Heart left ventricle (tissue), 16 donors: Measurements from ENCODE around the gene BNIP3. TPM values are rescaled to one million over a fixed set of nuclear protein-coding genes. Genes with fewer than 3 reads are reported as not detected.

ENCODE experiments used
- ATAC-seq, 4 donors: fragments of 200-7000 bp; cut with Tn5 transposase; one replicate each; pipeline ENCODE4 v1.9.1; 2020 to 2022; ENCODE audit warnings: moderate library complexity in 4 of 4, mild to moderate bottlenecking in 3 of 4, moderate number of reproducible peaks in 1 of 4
- DNase-seq, 5 donors: peaks; one replicate each; pipeline ENCODE4 v3.0.0-alpha.2; 2020
- H3K27ac ChIP-seq, 12 donors: fragments of 200-600 bp; sonication (generic) in 4 of 12; one replicate each; pipeline versions ENCODE4 v1.5.0 to v1.8.0; 2016 to 2022; ENCODE audit warnings: mild to moderate bottlenecking in 2 of 12
- H3K27me3 ChIP-seq, 9 donors: fragments of 200-600 bp; sonication (generic) in 2 of 9; one replicate each; pipeline versions ENCODE4 v1.5.1 to v1.8.0; 2016 to 2022; ENCODE audit warnings: mild to moderate bottlenecking in 3 of 9
- H3K36me3 ChIP-seq, 9 donors: fragments of 200-600 bp; sonication (generic) in 2 of 9; one replicate each; pipeline versions ENCODE4 v1.5.0 to v1.8.0; 2018 to 2022; ENCODE audit warnings: mild to moderate bottlenecking in 2 of 9
- H3K4me1 ChIP-seq, 12 donors: fragments of 200-600 bp; sonication (generic) in 4 of 12; one replicate each; pipeline versions ENCODE4 v1.5.0 to v1.8.0; 2016 to 2022; ENCODE audit warnings: mild to moderate bottlenecking in 3 of 12
- H3K4me3 ChIP-seq, 12 donors: fragments of 200-600 bp; sonication (generic) in 4 of 12; one replicate each; pipeline versions ENCODE4 v1.5.0 to v1.8.0; 2017 to 2022; ENCODE audit warnings: mild to moderate bottlenecking in 9 of 12, moderate library complexity in 4 of 12
- H3K9me3 ChIP-seq, 12 donors: fragments of 200-600 bp; sonication (generic) in 4 of 12; one replicate each; pipeline versions ENCODE4 v1.5.0 to v1.8.0; 2016 to 2022; ENCODE audit warnings: mild to moderate bottlenecking in 1 of 12
- POLR2A ChIP-seq, 2 donors: fragments of 450-650 bp; IDR thresholded peaks; one replicate each; pipeline ENCODE4 v1.6.1; 2017; ENCODE audit warnings: antibody characterized with exemption in 2 of 2, mild to moderate bottlenecking in 2 of 2, moderate library complexity in 2 of 2
- WGBS, 4 donors: extraction: QIAGEN DNeasy Blood & Tissue Kit in 2 of 4; methylation state at CpG; one replicate each; pipeline versions ENCODE4 v1.1.5 to v1.1.7; 2013 to 2018; 5-methylcytosine and 5-hydroxymethylcytosine counted together
- intact Hi-C, 10 donors: fragments of 100-400 bp; cut with DNase I; formaldehyde crosslinking; loops; one replicate each; pipeline versions ENCODE4 v1.11.1 to v1.14.2; 2022
- polyA plus RNA-seq, 2 donors: library from polyadenylated mRNA; stranded (reverse); fragments of 200-250 nt; gene quantifications; one replicate each; pipeline ENCODE4 v1.2.3, GENCODE V29; 2013
- total RNA-seq, 9 donors: library from RNA; depleted of rRNA in 2 of 9; stranded (reverse); fragments of >200 nt in 2 of 9; fragmentation: NEBNext Ultra II Directional in 3 of 9; extraction: Animal tissue kit (Norgen Biotek cat#: 25700) in 3 of 9; gene quantifications; one replicate each; pipeline versions ENCODE4 v1.1.0 to v1.2.4, GENCODE V29; 2016 to 2023
- TF ChIP-seq, protein P1 (sequence below), 12 donors: fragments of 200-600 bp; sonication (generic) in 4 of 12; IDR thresholded peaks; one replicate each; pipeline versions ENCODE4 v1.5.0 to v1.8.0; 2018 to 2022; ENCODE audit warnings: antibody characterized with exemption in 12 of 12, mild to moderate bottlenecking in 5 of 12
- donor health status: ischemic (EF 13 %, LVEDD 7.1; RV severe dilation, severe dysfunction).
- donor health status: healthy with polysubstance abuse.
- donor health status: DM: no; HTN: yes; CAD: no.
- donor health status: DM: no; HTN: no; CAD: no.
- donor health status: ischemic (EF 25% LVEDD 6.9; RV normal size, moderate dysfunction).
- donor health status: ischemic (EF 25% LVEDD 5.7; RV mildly dilated, moderate dysfunction).
- donor health status: healthy.
- donor health status: DM: yes; HTN: yes; CAD: no.
- donor health status: ischemic (EF 35%, LVEDD 5.7; RV mildly dilated, moderate dysfunction).
- donor health status: nonischemic (EF 11% LVEDD 7.7; RV severe dilation, severe dysfunction).
- donor health status: DM: yes; HTN: yes; CAD: no.
- donor health status: PGD.
- donor health status: ischemic (EF 29% LVEDD 5.4; RV normal size, mild dysfunction).
- donor health status: nonischemic (EF 23%, LVEDD 6.1; RV moderate dilation, normal function).

BNIP3 gene
- total and polyA plus RNA-seq, 11 donors, result 48.1 to 711 (median 123) TPM

DNA sequence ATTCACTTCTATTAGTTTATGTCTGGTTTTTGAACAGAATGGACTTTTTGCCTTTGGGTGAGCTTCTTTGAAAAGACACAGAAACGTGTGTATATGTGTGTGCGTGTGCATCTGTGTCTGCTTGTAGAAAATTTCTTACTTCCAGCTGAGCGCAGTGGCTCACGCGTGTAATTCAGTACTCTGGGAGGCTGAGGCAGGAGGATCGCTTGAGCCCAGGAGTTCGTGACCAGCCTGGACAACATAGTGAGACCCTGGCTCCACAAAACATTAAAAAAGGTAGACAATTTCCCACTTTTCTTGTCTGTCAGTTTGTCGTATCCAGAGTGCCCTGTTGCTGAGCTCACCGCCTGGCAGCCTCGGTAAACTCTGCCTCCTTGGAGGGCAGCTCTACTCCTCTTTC lies 55.5 kb downstream of the BNIP3 start:
- no peak for DNase-seq

DNA sequence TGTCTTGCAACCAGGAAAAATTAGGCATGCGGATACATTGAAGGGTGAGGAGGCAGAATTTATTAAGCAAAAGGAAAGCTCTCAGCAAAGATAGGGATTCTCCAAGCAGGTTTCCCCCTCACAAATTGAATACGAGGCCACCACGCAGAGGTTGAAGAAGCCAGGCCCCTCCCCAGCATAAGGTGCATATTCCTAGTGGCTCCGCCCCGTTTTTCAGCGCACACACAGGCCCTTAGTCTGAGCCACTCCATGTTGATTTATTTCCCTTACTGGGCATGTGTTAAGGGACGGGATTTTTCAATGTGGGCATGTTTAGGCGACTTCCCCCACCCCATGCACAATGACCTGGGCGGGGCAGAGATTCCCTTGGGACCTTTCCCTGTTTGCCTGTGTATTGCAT lies 56.0 kb downstream of the BNIP3 start:
- intact Hi-C loops, result no loop called here
- ATAC-seq (no peak), DNase-seq (no peak)
- no peak overlapping the region for H3K4me3 ChIP-seq
- H3K36me3 ChIP-seq, result no peaks in the 10 kb centered on the region
- H3K27me3 ChIP-seq, result no peaks in the 10 kb centered on the region
- 89 to 94% (median 92%) methylated on average over 9 of the region's 9 CpGs for WGBS, 4 donors
- H3K4me1 ChIP-seq, result peaks cover 3 to 79% (median 37%) of the 10 kb centered on the region in 12 donors
- H3K9me3 ChIP-seq, result peaks cover 0 to 19% (median 3%) of the 10 kb centered on the region in 12 donors
- TF ChIP-seq, protein P1, sequence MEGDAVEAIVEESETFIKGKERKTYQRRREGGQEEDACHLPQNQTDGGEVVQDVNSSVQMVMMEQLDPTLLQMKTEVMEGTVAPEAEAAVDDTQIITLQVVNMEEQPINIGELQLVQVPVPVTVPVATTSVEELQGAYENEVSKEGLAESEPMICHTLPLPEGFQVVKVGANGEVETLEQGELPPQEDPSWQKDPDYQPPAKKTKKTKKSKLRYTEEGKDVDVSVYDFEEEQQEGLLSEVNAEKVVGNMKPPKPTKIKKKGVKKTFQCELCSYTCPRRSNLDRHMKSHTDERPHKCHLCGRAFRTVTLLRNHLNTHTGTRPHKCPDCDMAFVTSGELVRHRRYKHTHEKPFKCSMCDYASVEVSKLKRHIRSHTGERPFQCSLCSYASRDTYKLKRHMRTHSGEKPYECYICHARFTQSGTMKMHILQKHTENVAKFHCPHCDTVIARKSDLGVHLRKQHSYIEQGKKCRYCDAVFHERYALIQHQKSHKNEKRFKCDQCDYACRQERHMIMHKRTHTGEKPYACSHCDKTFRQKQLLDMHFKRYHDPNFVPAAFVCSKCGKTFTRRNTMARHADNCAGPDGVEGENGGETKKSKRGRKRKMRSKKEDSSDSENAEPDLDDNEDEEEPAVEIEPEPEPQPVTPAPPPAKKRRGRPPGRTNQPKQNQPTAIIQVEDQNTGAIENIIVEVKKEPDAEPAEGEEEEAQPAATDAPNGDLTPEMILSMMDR (IDR thresholded peaks at IDR 0.05), result no peak
- TF ChIP-seq POLR2A (IDR thresholded peaks at IDR 0.05), result no peak
- H3K27ac ChIP-seq, result no peak overlapping the region

More for the DNA sequence above, 55.5 kb downstream of the BNIP3 start:
- Histone ChIP-seq H3K36me3 (no peaks in the 10 kb centered on the region), H3K27ac (no peak overlapping the region), H3K4me3 (no peak overlapping the region), H3K27me3 (no peaks in the 10 kb centered on the region), H3K4me1 (peaks cover 3 to 85% (median 40%) of the 10 kb centered on the region in 12 donors), H3K9me3 (peaks cover 0 to 19% (median 3%) of the 10 kb centered on the region in 12 donors)
- ATAC-seq, result no peak
- 95 to 98% (median 96%) methylated on average over 10 of the region's 10 CpGs for WGBS, 4 donors
- TF ChIP-seq, protein P1 (IDR thresholded peaks at IDR 0.05), result no peak
- TF ChIP-seq POLR2A (IDR thresholded peaks at IDR 0.05), result no peak
- intact Hi-C loops, result no loop called here

DNA sequence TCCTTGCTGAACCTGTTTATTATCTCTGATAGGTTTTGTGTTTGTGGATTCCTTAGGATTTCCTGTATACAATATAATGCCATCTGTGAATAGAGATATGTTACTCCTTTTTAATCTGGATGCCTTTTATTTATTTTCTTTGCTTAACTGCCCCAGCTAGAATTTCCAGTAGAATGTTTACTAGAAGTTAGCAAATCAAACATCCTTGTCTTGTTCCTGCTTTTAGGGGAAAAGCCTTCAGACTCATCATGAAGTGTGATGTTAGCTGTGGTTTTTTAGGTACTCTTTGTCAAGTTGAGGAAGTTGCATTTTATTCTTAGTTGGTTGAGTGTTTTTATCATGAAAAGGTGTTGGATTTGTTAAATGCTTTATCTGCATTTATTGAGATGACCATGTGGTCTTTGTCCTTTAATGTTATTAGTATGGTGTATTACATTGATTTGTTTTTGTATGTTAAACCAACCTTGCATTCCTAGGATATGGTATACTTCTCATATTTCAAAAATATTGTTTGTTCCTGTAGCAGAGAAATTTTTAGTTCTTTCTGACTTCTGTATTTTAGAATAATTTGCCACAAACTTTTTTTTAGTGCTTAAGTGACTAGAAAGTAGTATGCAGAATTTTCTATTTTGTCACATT lies 56.6 kb downstream of the BNIP3 start:
- Histone ChIP-seq H3K36me3 (no peaks in the 10 kb centered on the region), H3K4me1 (peaks cover 3 to 75% (median 31%) of the 10 kb centered on the region in 12 donors), H3K9me3 (peaks cover 0 to 19% (median 3%) of the 10 kb centered on the region in 12 donors), H3K27me3 (no peaks in the 10 kb centered on the region), H3K4me3 (no peak overlapping the region), H3K27ac (peak overlapping the region in 1 of 12 donors; percentile 24)
- DNase-seq (no peak), ATAC-seq (no peak)
- no peak for TF ChIP-seq POLR2A (IDR thresholded peaks at IDR 0.05)
- TF ChIP-seq, protein P1 (IDR thresholded peaks at IDR 0.05), result no peak
- intact Hi-C loops, result no loop called here

DNA sequence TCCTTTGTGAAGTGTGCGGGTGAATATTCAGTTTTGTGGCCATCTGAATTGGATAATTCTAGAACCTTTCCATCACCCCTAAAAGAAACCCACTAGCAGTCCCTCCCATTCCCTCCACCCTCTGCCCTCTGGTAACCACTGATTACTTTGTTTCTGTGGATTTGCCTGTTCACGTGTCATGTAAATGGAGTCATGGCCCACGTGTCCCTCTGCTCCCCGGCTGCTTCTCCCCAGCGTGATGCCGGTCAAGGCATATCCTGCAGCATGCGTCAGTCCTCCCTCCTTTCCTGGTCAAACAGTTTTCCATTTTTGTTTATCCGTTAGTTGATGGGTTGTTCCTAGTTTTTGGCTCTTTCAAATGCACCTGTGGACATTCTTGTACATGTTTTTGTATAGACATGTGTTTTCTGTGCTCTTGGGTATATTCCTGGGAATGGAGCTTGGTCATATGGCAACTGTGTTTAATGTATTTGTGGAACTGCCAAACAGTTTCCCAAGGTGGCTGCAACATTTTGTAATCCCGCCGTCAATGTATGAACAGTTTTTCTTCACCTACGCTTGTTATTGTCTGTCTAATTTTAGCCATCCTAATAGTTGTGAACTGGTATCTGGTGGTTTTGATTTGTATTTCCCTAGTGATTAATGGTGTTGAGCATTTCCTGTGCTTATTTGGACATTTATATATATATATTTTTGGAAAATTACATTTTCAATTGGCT lies 58.5 kb downstream of the BNIP3 start:
- ATAC-seq (peak in 2 of 4 donors; percentile 42 to 50), DNase-seq (no peak)
- Histone ChIP-seq H3K9me3 (peaks cover 0 to 19% (median 3%) of the 10 kb centered on the region in 12 donors), H3K27ac (no peak overlapping the region), H3K4me1 (peaks cover 3 to 57% (median 15%) of the 10 kb centered on the region in 12 donors), H3K36me3 (no peaks in the 10 kb centered on the region), H3K27me3 (no peaks in the 10 kb centered on the region), H3K4me3 (no peak overlapping the region)
- TF ChIP-seq POLR2A (IDR thresholded peaks at IDR 0.05), result no peak
- TF ChIP-seq, protein P1 (IDR thresholded peaks at IDR 0.05), result no peak
- WGBS, 4 donors, result 65 to 75% (median 71%) methylated on average over 11 of the region's 11 CpGs
- intact Hi-C loops, result no loop called here
